Amniotic stem cell (primary cell): ENCODE results near the gene NOD1.
"Not testable (repeated sequence)": the region's sequence is repeated elsewhere in the genome, so short reads cannot be mapped to it uniquely, and the experiment has no call there.

ENCODE experiments used
- DNase-seq: peaks from one replicate; lab custom pipeline; 2025; lab: John Stamatoyannopoulos, UW

The NOD1 gene

GRCh38 chr7:30412782-30413504 lies 65.6 kb downstream of the NOD1 start:
- DNase-seq, result peak; percentile 81

- no peak for DNase-seq
These were observed 66.7 kb downstream of the NOD1 start for GRCh38 chr7:30411897-30412296.

DNA sequence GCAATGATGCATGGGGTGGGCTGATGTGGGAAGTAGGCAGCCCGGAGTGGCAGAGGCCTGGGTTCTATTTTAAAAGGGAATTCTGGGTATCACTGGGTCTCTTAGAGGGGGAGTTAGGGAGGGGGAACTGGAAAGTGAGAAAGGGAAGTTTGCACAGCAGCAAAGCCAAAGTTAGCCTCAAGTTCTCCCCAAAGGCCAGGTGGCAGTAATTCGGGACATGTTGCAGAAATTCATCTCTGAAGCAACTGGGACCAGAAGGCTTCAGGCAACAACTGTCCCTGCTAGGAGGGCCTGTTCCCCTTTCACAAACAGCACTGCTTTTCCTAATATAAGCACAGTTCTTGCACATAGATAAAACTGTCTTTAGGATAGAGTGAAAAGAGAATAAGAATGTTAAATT lies 67.4 kb downstream of the NOD1 start:
- no peak for DNase-seq

- DNase-seq, result no peak
These were observed 71.7 kb downstream of the NOD1 start for GRCh38 chr7:30406664-30407425.

DNA sequence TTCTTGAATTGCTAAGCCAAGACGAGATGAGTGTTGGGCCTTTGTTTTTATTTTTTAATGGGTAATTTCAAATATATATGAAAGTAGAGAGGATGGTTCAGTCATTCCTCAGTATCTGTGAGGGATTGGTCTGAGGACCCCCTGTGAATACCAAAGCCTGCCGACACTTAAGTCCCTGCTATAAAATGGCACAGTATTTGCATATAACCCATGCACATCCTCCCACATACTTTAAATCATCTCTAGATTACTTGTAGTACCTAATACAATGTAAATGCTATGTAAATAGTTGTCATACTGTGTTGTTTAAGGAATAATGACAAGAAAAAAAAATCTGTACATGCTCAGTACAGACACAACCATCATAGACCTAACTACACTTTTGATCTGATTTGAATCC lies 73.4 kb downstream of the NOD1 start:
- no peak for DNase-seq

GRCh38 chr7:30403477-30403876 lies 75.1 kb downstream of the NOD1 start:
- no peak for DNase-seq

GRCh38 chr7:30396389-30396788 lies 82.2 kb downstream of the NOD1 start:
- DNase-seq, result no peak

DNA sequence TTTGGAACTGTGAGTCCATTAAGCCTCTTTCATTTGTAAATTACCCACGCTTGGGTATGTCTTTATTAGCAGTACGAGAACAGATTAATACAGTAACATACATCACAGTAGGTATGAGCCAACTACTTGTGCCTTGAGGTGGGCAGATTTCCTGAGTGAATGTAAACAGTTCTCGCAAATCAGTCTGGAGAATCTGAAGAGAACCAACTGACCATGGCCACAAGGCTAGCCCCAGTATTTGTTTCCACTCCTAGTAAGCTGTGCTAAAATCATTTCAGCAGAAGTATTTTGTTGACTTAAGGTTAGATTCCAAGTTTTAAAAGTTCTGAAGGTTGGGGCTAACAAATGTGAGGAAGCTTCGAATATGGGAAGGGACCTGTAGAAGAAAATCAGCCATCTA lies 82.9 kb downstream of the NOD1 start:
- no peak for DNase-seq

GRCh38 chr7:30391806-30392205 lies 86.8 kb downstream of the NOD1 start:
- no peak for DNase-seq

DNA sequence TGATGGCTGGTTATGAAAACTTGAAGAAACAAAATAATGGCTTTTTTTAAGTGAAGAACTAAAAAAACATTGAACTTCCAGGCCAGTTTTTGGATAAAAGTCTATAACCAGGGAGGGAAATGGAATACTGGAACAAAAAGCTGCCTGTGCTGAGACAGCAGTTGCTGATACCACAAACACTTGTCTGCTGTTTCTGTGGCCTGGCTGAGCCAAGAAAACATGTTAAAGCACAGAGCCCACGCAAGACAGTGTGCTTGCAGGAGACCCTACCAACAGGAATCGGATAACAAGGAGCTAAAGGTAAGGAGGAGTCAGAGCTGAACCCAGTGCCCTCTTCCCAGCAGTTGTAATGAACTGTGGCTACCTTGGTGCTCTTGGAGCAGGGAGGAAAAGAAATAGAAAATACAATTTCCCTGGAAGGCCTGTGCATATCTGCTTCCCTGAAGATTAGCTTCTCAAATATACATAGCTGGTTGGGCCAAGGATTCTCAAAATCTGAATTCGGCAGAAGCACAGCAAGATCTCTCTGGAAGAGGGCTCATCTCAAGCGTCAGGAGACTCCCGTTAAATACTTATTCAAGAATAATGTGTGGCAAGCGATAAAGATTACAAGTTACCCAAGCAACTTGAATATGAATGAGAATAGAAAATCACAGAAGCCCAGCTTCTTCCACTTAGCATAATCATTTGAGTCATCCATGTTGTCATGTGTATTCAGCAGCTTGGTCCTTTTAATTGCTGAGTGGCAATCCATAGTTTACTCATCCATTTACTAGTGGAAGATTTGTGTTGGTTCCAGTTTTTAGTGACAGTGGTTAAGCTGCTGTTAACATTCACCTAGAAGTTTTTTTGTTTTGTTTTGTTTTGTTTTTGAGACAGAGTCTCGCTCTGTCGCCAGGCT lies 87.6 kb downstream of the NOD1 start:
- no peak for DNase-seq

DNA sequence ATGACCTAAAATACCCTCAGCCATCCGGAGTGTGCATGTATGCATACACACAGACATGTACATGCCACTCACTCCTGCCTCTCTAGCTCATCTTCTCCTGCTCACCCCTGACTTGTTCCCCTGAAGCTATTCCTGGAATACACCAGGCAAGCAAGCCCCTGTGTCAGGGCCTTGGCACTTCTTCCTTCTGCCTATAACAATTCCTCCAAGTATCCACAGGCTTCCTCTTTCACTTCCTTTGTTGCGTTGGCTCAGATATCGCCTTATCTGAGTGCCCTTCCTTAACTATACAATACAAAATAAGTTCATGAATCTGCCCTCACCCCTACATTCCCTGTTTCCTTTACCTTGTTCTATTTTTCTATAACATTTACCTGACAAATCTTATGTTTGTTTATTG lies 88.8 kb downstream of the NOD1 start:
- no peak for DNase-seq

DNA sequence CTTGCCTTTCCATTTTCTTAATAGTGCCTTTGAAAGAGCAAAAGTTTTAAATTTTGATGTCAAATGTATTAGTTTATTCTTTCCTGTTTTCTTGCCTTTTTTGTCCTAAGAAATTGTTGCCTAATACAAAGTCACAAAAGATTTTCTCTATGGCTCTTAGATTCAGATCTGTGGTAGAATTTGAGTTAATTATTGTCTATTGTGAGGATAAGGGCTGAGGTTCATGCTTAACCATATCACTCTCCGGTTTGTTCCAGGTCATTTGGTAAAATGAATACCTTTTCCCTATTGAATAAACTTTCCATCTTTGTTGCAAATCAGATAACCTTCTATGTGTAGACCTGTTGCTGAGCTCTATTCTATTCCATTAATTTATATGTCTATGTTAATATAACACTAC lies 96.0 kb downstream of the NOD1 start:
- DNase-seq, result no peak

DNA sequence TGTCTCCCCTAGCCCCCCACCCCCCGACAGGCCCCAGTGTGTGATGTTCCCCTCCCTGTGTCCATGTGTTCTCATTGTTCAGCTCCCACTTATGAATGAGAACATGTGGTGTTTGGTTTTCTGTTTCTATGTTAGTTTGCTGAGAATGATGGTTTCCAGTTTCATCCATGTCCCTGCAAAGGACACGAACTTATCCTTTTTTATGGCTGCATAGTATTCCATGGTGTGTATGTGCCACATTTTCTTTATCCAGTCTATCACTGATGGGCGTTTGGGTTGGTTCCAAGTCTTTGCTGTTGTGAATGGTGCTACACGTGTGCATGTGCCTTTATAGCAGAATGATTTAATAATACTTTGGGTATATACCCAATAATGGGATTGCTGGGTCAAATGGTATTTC lies 97.8 kb downstream of the NOD1 start:
- not testable (repeated sequence) for DNase-seq

GRCh38 chr7:30380294-30380693 lies 98.3 kb downstream of the NOD1 start:
- no peak for DNase-seq

DNA sequence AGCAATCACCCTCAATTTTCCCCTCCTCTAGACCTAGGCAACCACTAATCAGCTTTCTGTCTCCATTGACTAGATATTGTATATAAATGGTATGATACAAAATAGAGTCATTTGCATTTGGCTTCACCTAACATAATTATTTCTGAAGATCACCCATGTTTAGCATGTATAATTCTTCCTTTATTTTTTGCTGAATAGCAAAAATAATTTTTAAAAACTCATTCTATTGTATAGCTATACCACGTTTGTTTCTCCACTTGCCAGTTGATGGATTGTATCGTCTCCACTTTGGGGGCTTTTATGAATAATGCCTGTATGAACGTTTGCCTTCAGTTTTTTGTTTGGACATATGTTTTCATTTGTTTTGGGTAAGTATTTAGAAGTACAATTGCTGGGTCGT lies 98.8 kb downstream of the NOD1 start:
- DNase-seq, result no peak

GRCh38 chr7:30379131-30379530 lies 99.5 kb downstream of the NOD1 start:
- DNase-seq, result no peak

DNA sequence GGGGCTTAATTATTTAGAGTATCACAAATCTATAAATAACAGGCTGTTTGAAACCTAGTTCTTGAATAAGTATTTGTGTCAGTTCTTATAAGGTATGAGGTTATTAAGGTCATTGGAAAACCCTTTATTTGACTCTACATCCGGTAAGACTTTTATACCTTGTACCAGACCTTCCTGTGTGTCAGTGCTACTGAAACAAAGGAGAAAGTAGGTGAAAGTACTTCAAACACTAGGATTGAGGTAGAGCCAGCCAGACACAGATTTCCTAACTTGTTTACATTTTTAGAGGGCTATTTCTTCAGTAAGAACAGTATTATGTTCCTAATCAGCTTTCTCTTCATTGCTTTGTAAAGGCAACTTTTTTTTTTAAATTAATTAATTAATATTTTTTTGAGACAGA lies 100.3 kb downstream of the NOD1 start:
- no peak for DNase-seq
